ENCODE data around the gene TTLL9. TPM values are rescaled to one million over a fixed set of nuclear protein-coding genes. Genes with fewer than 3 reads are reported as not detected.

Gene TTLL9
- total and polyA plus RNA-seq, 10 of the 15 experiments (the other 5 are each of a cell fraction or from before 2014, with no cell fraction given), result 0.03 to 0.77 (median 0.11) TPM; not detected in 2

- no peak for TF ChIP-seq ZNF384 (IDR thresholded peaks at IDR 0.05; ENCODE audit: borderline replicate concordance, low read depth, low read length)
- TF ChIP-seq KAT2A (conservative IDR thresholded peaks at IDR 0.05; ENCODE audit: control insufficient read depth, low read depth, low read length), result no peak
- TF ChIP-seq ZNF592 (IDR thresholded peaks at IDR 0.05), result no peak
- no peak for TF ChIP-seq MXI1 (IDR thresholded peaks at IDR 0.05; ENCODE audit: low read depth, low read length)
These were observed 43.7 kb downstream of the TTLL9 start (continued) for GRCh38 chr20:31914170-31914569.

- WGBS (ENCODE audit: insufficient coverage, insufficient replicate concordance, low lambda C conversion rate, missing lambda C conversion rate), result 54% methylated on average over 7 of the region's 7 CpGs
- H3K27me3 ChIP-seq (replicated peaks in 1 of 2; ENCODE audit: control insufficient read depth in 2 of 2, insufficient read depth in 2 of 2, low read length in 1 of 2), result no peaks in the 10 kb centered on the region
- no peak for TF ChIP-seq REST (IDR thresholded peaks at IDR 0.05; ENCODE audit: low read depth, low read length)
- no peak for TF ChIP-seq POLR2AphosphoS2 (IDR thresholded peaks at IDR 0.05; ENCODE audit: low read depth, low read length)
- TF ChIP-seq HCFC1 (IDR thresholded peaks at IDR 0.05; ENCODE audit: low read length), result no peak
- TF ChIP-seq KDM1A (IDR thresholded peaks at IDR 0.05; ENCODE audit: borderline replicate concordance), result no peak
- no peak for TF ChIP-seq SMAD1 (IDR thresholded peaks at IDR 0.05; ENCODE audit: low read depth, partially characterized antibody)
- no peak for TF ChIP-seq ZBED1 (IDR thresholded peaks at IDR 0.05; ENCODE audit: borderline replicate concordance)
- TF ChIP-seq ATF2 (IDR thresholded peaks at IDR 0.05; ENCODE audit: low read length), result no peak
These were observed 45.3 kb downstream of the TTLL9 start for GRCh38 chr20:31915491-31916280.

More at GRCh38 chr20:31915491-31916280, 45.3 kb downstream of the TTLL9 start:
- no TSS peak for BruUV-seq (replicated peaks)
- RAD21 ChIA-PET (ENCODE audit: unreplicated experiment), result interaction anchor here (0.6 to 1.9 kb wide), 6 partner anchors 8 to 48 kb away, joined by 3 to 5 read pairs (median 4); no protein-coding TSS in a partner anchor
- intact Hi-C loops (cut with micrococcal nuclease; ENCODE audit: unreplicated experiment), result no loop called here
- H3K4me3 ChIP-seq, result no peak overlapping the region
- CTCF ChIA-PET, result interaction anchor here (0.9 to 2.5 kb wide), 4 partner anchors 19 to 60 kb away, joined by 3 to 14 read pairs (median 4); partner anchors contain the start of gene PDRG1
- H4K20me1 ChIP-seq (ENCODE audit: control insufficient read depth, insufficient read depth), result no peaks in the 10 kb centered on the region
- no peak overlapping the region for H3K4me2 ChIP-seq (ENCODE audit: control insufficient read depth, insufficient read depth)
- H3K36me3 ChIP-seq (ENCODE audit: control insufficient read depth in 2 of 2, insufficient read depth in 2 of 2, low read length in 1 of 2), result no peaks in the 10 kb centered on the region
- no peak overlapping the region for H3K27ac ChIP-seq (ENCODE audit: control insufficient read depth, insufficient read depth)
- no peaks in the 10 kb centered on the region for H3K4me1 ChIP-seq (ENCODE audit: control insufficient read depth, insufficient read depth, low read length)
- in situ Hi-C loops (cut with MboI), result no loop called here
- no peak for ATAC-seq
- DNase-seq (ENCODE audit: low read depth, low spot score), result no peak
- no peak overlapping the region for H2AFZ ChIP-seq (ENCODE audit: control insufficient read depth, low read depth, low read length)
- H3K79me2 ChIP-seq (ENCODE audit: control insufficient read depth, insufficient read depth, low read length), result no peaks in the 10 kb centered on the region
- H3K9ac ChIP-seq (ENCODE audit: control insufficient read depth, insufficient read depth, low read length), result no peak overlapping the region
- POLR2A ChIA-PET, result interaction anchor here (0.5 to 1.6 kb wide), 2 partner anchors 8 to 33 kb away, joined by 4 to 9 read pairs; no protein-coding TSS in a partner anchor
- H3K9me3 ChIP-seq (replicated peaks; ENCODE audit: control insufficient read depth, insufficient read depth, low read length), result no peaks in the 10 kb centered on the region
- SMC1A ChIA-PET (ENCODE audit: uncharacterized antibody, unreplicated experiment), result interaction anchor here (0.6 to 2.7 kb wide), 7 partner anchors 11 to 171 kb away, joined by 3 to 11 read pairs (median 3); no protein-coding TSS in a partner anchor
- FAIRE-seq, result no peak
